Pons (tissue), 1 donor: ENCODE measurements around the gene MT1HL1.
"Not testable (repeated sequence)": the region's sequence is repeated elsewhere in the genome, so short reads cannot be mapped to it uniquely, and the experiment has no call there.

ENCODE experiments used
- DNase-seq: peaks from one replicate; pipeline ENCODE4 v3.0.0-alpha.2; 2016; ENCODE audit warnings: low spot score

The MT1HL1 gene

DNA sequence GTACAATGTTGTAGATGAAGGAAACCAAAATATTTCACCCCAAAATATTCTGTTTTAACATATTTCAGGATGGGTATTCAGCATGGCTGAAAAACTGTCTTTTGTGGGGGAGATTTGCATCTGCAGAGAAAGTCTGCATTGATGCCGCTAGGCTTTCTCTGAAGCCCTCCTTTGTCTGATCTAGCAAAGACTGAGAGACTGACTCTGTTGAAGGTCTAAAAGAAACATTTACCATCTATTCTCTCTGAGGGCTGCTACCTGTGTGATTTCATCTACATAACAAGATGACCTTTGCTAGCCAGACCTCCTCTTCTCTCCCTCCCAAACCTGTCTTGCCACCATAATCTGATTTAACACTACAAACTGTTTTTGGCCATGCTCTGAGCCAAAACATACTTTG is 12.4 kb upstream of the MT1HL1 start:
- peak; percentile 41 for DNase-seq

DNA sequence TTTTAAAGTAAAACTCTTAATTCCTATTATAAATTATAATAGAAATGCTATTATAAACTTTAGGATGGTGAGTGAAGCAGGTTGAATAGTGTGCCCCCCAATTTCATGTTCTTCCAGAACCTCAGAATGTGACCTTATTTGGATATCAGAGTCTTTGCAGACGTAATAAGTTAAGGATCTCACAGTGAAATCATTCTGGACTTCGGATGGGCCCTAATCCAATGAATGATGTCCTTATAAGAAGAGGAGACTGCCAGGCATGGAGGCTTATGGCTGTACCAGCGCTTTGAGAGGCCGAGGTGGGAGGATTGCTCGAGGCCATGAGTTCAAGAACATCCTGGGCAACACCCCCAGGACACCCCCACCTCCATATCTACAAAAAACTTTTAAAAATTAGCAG is 9.4 kb upstream of the MT1HL1 start:
- no peak for DNase-seq

DNA sequence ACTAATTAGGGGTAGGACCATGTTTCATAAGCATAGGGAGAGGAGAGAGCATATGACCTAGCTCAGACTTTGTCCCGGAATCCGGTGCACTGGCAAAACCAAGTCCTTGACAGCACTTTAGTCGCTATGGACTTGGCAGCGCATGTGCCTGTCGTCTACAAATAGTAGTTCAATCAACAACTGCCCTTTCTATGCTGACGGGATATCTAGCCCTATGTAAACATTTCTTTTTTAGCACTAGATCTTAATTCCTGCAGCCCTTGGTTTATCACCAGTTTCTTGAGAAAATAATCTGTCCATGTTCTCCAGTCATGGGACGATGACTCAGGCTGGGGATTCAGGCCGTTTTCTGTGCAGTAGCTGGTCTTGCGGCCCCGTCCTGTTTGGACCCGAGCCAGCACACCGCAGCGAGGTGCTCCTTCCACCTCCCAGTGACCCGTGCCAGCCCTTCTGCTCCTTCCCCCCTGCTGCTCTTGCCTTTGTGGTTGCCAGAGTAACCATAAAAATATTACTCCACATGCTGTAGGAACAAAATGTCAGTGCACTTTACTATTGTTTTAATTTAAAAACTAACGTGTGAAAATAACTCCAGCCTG is 8.6 kb upstream of the MT1HL1 start:
- no peak for DNase-seq

DNA sequence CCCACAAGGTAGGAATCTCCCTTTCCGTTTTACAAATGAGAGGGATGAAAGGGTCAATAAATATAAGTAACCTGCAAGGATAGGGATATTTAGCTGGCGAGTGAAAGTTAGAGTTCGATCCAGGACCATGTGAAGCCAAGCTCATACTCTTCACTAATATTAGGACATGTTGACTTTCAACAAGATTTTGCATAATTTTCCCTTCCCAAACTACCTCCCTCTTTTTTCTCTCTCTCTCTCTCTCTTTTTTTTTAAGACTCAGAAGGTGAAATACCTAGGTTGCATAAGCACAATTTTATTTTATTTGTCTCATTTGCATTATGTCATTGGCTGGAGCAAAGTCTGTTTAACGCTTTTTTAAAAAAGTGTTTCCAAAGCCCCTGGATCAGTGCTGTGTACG is 8.1 kb upstream of the MT1HL1 start:
- DNase-seq = no peak

DNA sequence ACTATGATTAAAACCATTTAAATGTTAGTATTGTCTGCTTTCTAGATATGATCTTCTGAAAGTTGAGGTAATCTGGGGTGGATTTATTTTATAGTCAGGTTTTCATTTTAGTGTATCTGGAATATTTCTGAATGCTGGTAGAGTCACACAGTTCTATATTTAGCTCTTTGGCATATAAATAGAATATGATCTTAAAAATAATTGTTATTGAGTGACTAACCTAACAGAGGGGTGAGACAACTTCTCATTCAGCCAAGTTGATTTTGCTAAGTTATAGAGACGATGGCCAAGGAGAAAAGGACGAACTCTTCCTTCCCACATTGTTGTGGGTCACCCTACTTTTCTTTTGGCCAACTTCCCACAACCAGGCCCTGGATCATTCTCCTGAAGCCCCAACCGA is 7.2 kb upstream of the MT1HL1 start:
- DNase-seq = no peak

DNA sequence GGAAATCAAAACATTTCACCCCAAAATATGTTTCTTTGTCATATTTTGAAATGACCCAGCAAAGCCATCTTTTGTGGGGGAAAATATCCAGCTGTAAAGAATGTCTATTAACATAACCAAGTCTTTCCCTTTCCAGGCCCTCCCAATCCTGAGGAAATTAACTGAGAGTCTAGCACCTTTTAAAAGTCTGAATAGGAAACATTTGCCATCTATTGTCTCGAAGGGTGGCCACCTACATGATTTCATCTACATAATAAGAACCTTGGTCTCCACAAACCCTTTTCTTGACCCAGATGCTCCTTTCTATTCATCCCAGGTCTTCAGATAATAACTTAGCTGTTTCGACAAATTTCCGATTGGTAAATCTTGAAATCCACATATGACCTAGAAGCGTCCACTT is 5.4 kb upstream of the MT1HL1 start:
- no peak for DNase-seq

DNA sequence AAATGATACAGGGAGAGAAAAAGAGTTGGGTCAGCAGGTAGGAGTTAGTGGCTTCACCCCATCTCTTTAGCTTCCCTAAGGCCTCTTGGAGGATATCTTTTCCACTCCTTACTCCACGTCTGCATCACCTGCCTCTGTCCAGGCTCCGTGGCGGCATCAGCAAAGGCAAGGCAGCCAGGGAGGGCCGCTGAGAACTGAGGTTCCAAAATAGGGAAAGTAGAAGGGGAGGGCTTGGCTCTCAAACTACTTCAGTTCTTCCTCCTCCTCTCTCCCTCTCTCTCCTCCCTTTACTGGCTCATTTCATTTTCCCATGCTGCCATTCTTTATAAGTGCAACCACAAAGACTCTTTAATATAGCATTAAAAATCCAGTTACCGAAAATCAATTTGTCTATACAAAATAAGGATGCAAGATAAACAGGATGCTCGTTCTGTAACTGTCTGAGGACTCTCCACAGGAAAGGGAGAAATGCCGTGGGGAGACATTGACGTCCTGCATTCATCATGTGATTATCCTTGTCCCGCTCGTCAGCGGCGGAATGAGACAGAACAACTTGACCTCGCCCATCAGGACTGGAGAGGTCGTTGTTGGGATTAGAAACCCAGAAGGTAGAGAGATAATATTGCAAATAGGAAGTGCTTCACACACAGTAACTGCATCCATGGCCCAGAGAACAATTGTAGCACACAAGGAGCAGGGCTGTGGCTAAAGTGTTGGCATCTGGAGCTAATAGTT is 3.1 kb upstream of the MT1HL1 start:
- DNase-seq = no peak

DNA sequence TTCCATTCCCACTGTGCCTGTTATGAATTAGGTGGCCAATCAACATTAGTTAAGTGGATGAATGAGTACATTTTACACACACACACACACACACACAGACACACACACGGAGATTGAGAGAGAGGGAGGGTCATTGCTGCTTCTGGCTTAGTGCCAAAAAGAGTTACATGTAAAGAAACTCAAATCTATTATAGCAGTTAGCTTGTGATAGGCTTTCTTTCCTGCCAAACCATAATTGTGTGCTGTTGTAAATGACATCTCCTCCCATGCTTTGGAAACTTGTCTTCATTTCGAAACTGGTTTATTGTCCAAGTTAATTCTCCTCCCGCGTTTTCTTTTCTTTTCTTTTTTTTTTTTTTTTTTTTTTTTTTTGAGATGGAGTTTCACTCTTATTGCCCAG is 1.4 kb upstream of the MT1HL1 start:
- no peak for DNase-seq

DNA sequence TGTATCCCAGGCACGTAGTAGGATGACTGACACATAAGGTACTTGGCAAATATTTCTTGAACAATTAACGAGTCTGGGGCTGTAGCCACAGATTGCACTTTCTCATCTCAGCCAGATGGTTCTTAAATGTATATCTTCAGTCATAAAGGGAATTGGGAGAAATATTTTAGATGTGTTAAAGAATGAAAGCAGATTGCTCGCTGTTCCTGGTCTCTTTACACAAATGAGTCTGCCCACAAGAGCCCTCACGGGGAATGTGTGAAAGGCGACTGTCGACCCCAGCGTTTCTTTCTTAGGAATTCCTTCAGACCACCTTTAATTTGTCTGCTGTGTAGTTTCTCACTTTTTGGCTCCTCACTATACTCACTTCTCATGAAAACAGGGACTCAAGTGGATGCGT is 725 bp downstream of the MT1HL1 start:
- no peak for DNase-seq

DNA sequence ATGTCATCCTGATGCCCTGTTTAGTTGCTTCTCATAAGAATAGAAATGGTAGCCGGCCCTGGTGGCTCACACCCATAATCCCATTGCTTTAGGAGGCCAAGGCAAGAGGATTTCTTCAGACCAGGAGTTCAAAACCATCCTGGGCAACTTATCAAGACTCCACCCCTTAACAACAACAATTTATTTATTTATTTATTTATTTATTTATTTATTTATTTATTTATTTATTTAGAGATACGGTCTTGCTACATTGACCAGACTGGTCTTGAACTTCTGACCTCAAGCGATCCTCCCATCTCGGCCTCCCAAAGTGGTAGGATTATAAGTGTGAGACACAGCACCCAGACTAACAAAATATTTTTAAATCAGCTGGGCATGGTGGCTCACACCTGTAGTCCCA is 4.0 kb downstream of the MT1HL1 start:
- DNase-seq = no peak

DNA sequence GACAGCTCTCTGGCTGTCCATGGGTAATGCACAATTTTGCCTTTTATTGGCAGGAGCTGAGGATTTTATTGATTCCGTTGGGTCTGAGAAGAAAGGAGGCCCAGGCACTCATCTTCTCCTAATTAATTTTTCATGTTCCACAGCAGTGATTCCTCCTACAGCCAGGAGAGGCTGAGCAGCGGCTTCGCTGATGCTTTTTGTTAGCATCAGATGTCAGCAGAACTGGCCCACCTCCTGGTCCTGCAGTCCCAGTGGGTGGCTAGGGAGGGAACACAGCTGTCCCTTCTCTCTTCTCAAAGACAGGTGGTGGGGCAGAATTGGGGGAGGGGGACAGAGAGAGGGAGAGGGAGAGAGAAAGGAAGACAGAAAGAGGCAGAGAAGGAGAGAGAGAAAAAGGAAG is 5.7 kb downstream of the MT1HL1 start:
- no peak for DNase-seq

DNA sequence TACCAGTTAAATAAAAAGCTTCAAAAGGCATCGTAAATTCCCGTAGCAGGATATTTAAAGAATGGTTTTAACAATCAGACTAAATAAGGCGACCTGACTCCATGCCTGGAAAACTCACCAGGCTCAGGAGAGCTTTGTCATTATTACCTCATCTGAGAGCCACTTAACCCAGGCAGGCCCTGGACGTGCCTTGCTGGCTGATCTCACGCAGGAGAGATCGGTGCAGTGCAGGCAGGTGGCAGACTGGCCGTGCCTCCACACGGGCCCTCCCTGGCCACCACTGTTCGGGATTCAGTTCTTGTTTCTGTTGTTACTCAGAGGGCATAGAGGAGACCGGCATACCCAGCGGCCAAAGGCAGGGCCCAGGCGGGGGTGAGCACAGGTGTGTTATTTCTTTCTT is 6.4 kb downstream of the MT1HL1 start:
- DNase-seq = no peak

DNA sequence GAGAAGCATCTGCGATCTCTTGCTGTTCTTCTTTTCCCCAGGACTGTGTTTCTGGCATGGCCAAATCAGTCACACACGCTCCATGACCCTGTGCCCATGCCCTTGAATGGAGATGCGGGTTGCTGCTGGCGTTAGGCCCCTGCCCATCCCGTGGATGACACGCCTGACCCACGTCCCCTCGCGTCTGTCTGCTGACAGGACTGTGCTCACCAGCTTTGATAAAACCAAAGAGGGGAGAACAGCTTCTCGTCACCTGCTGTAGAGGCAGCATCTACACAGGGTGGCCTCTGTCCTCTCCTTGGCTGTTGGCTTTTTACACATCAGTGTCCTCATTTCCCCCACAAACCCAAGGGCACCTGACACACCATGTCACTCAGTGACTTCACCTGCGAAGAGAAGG is 6.9 kb downstream of the MT1HL1 start:
- DNase-seq = no peak

DNA sequence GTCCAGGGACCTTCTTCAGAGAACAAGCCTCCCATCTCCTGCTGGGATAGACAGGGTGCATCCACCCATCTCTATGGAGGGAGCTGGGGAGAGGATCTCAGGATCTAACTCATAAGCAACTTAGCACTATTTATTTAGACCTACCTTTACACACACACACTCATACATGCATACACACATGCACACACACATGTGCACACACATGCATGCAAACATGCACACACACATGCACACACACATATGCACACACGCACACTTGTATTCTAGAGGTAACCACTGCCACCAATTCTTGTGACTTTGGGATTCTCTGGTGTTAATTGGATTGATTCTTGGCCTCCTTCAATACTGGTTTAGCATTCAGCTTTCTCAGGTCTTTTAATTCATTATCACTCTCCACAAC is 9.8 kb downstream of the MT1HL1 start:
- DNase-seq = no peak

DNA sequence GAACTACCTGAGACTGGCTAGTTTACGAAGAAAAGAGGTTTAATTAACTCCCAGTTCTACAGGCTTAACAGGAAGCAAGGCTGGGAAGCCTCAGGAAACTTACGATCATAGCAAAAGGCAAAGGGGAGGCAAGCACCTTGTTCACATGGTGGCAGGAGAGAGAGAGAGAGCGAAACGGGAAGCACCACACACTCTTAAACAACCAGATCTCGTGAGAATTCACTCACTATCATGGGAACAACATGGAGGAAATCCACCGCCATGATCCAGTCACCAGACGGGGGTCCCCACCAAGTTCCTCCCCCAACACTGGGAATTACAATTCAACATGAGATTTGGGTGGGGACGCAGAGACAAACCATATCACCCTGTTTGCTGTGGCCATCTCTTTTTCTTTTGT is 11.8 kb downstream of the MT1HL1 start:
- DNase-seq = no peak

DNA sequence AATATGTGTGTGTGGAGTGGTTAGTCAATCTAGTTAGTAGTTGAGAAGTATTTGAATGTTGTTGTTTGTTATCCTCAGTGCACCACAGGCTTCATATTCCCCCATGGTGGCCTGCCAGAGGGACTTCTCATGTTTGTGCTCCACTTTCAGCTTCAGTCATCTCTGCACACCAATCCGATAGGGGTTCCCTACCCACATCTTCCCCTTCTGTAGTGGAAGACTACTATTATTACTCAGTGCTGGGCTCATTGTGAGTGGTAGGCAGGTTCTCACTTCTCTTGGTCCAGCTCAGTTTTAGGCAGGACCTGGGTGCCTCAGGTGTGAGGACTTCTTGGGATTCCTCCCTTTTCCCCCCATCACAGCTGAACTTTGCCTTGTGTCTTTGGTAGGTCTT is 14.2 kb downstream of the MT1HL1 start:
- DNase-seq = no peak

DNA sequence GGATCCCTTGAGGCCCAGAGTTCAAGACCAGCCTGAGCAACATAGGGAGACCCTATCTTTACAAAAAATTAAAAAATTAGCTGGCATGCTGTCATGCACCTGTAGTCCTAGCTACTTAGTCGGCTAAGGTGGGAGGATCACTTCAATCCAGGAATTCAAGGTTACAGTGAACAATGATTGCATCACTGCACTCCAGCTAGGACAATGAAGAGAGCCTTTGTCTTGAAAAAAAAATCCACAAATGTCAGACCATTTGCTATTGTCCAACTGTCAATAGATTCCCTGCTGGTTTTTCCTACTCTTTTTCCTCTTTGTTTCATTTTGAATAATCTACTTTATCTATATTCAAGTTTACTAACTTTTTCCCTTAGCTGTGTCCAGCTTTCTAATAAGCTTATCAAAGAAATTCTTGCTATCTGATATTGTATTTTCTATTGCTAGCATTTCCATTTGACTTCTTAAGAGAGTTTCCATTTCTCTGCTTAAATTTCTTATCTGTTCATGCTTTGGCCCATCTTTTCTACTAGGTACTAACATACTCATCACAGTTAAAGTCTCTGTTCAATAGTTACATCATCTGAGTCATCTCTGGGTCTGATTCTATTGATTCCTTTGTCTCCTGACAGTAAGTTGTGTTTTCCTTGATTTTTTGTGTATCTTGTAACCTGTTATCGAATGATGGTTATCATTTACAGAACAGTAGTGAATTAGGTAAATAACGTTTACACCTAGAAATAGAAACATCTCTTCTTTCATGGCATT is 14.8 kb downstream of the MT1HL1 start:
- DNase-seq = no peak

DNA sequence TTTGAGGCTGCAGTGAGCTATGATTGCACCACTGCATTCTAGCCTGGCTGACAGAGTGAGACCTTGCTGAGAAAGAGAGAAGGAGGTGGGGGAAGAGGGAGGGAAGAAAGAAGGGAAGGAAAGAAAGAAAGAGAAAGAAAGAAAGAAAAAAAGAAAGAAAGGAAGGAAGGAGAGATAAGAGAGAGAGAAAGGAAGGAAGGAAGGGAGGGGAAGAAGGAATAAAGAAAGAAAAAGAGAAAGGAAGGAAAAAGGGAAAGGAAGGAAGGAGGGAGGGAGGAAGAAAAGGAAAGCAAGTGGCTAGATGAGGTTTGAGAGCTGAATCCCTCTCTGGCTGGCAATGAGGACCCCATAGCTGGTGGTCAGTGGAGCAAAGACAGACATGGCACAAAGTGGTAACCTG is 20.4 kb downstream of the MT1HL1 start:
- DNase-seq = no peak

DNA sequence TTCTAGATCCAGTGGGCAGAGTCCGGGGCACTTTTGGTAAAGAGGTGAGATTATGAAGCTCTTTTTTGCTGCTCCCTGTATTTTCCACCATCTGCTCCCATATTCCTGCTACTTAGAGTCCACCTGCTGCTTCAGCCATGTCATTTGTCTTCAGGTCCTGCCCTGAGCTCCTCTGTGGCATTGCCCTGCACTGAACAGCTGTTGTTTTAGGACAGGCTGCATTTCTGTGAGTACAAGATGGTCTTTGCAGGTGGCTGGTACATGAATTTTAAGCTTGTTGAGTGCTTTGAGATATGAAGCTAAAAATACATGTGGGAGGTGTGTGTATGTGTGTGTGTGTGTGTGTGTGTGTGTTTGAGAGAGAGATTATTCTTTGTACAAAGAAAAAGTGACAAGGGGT is 21.9 kb downstream of the MT1HL1 start:
- DNase-seq = no peak

DNA sequence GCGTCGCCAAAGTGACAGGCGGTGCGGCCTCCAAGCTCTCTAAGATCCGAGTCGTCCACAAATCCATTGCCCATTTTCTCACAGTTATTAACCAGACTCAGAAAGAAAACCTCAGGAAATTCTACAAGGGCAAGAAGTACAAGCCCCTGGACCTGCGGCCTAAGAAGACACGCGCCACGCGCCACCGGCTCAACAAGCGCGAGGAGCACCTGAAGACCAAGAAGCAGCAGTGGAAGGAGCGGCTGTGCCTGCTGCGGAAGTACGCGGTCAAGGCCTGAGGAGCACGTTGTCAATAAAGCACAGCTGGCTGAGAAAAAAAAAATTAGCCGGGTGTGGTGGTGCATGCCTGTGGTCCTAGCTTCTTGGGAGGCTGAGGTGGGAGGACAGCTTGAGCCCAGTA is 22.8 kb downstream of the MT1HL1 start:
- DNase-seq = not testable (repeated sequence)

DNA sequence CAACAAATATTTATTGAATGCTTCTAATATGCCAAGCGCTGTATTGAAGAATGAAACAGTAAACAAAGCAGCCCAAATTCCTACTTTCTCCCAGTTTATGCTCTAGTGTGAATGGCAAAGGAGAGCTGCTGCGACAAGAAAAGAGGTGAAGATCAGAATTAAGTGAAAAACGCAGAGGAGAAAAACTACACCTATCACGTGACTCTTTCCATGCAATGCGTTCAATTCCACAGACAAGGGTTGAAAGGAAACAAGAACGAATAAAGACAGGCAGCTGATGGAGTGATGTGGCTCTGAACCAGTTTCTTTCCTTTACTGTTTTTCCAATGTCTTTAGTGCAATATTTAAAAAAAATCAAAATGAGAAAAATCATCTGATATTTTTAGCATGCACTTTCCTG is 23.6 kb downstream of the MT1HL1 start:
- no peak for DNase-seq

DNA sequence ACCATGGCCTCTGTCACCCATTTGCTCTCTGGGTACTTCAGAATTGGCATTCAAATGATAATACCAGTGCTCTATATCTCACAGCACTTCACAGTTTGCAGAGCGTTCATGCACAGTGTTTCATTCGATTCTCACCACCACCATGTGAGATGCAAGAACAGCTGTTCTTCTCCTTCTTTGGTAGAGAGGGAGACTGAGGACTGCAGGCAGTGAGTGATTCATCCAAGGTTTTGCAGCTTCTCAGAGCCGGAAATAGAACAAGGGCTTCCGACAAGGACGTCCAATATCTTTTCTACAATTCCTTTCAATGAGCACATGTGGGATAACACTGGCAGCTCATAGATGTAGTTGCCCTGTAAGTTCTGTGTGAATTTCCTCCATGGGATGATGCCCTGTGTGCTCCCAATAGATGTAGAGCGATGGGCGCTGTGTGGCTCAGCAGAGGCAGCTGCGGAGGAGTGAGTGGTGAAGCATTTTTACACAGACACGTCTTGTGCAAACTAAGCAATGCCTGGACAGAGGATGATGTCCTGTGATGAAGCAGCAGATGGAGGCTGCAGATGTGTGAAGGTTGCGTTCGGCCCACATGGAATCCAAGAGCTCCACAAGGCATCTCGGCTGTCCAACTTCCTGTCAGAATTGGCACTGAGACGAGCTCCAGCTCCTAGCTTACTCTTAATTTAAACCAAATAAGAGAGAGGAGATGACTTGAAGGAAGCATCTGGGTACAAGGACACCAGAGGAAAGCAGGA is 24.9 kb downstream of the MT1HL1 start:
- DNase-seq = no peak

DNA sequence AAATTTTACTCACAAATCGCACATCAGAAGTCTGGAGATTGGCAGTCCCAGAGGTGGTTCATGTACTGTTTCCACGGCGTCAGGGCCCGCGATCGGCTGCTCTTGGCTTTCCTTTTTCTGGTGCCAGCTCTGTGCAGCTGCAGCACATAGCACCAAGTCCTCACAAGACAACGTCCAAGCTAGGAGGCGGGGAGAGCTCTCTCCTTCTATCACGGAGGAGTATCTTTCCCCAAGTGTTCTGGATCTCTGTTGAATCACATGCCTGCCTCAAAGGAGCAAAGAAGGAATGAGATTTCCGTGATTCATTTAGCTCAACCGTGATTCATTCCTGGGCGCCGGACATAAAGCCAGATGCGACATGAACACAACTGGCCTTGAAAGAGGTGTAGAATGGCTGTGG is 25.5 kb downstream of the MT1HL1 start:
- no peak for DNase-seq
